ENCODE measurements around the gene SMARCD1. TPM values are rescaled to one million over a fixed set of nuclear protein-coding genes. Genes with fewer than 3 reads are reported as not detected.

The SMARCD1 gene
- total RNA-seq, result 10 to 100 TPM; 14.2 to 21.1 (median 17.9) TPM
- 10 to 100 TPM; 11.7 to 20.4 (median 12.3) TPM for polyA plus RNA-seq
- long read RNA-seq, donor 1, result 0 reads
- long read RNA-seq, donor 2, transcript SMARCD1-202 (13 exons, 3,658 nt), result major isoform, 6 of 14 reads
- long read RNA-seq, donor 2, partial matches to known transcripts, result 3 of 14 reads
- long read RNA-seq, donor 2, other reads (novel, unspliced or antisense), result 3 of 14 reads

- Histone ChIP-seq H3K27me3 (ENCODE audit: insufficient read depth in 3 of 3, low read length in 2 of 3) (no peaks in the 10 kb centered on the region), H3K4me3 (peak within 1 kb of the TSS; percentile 86), H3K4me1 (peaks cover 14% of the 10 kb centered on the region), H3K27ac (peak within 1 kb of the TSS; percentile 94), H3K9me3 (no peaks in the 10 kb centered on the region), H3K36me3 (ENCODE audit: insufficient read depth in 1 of 2, low read depth in 1 of 2) (peaks cover 4 to 35% of the 10 kb centered on the region in 2 donors)
- 1% methylated on average over 56 to 69 of the region's 69 CpGs for WGBS, 3 donors
- DNase-seq (peak; percentile 91 to 95), ATAC-seq (peak; percentile 91 to 94 (median 92))
- peak; percentile 21 for TF ChIP-seq CTCF (IDR thresholded peaks at IDR 0.05)
- intact Hi-C loops (cut with DNase I), result loop anchor here in 1 of 2 donors (5.0 kb wide), 1 partner anchor 82 kb away; the partner anchor contains the start of gene CERS5
Observed at GRCh38 chr12:50084775-50085614, at the start of gene SMARCD1. SMARCD1 (plus strand) TSS chr12:50085342; CDS start chr12:50085370, 28 bp downstream.

GRCh38 chr12:50038336-50038735 lies 46.8 kb upstream of the SMARCD1 start:
- no peak for TF ChIP-seq CTCF (IDR thresholded peaks at IDR 0.05)
- peaks cover 0 to 15% (median 0%) of the 10 kb centered on the region in 3 donors for H3K27me3 ChIP-seq (ENCODE audit: insufficient read depth in 3 of 3, low read length in 2 of 3)
- no peaks in the 10 kb centered on the region for H3K36me3 ChIP-seq (ENCODE audit: insufficient read depth in 1 of 2, low read depth in 1 of 2)
- DNase-seq, result no peak
- no peaks in the 10 kb centered on the region for H3K4me1 ChIP-seq
- ATAC-seq, result no peak
- 92 to 97% (median 95%) methylated on average over 4 of the region's 4 CpGs for WGBS, 3 donors
- intact Hi-C loops (cut with DNase I), result no loop called here
- no peak overlapping the region for H3K4me3 ChIP-seq
- H3K9me3 ChIP-seq, result no peaks in the 10 kb centered on the region
- H3K27ac ChIP-seq, result no peak overlapping the region

- WGBS, 3 donors, result 50 to 59% (median 53%) methylated on average over 9 of the region's 9 CpGs
- Histone ChIP-seq H3K27me3 (ENCODE audit: insufficient read depth in 3 of 3, low read length in 2 of 3) (peaks cover 0 to 10% (median 0%) of the 10 kb centered on the region in 3 donors), H3K27ac (no peak overlapping the region), H3K9me3 (no peaks in the 10 kb centered on the region), H3K36me3 (ENCODE audit: insufficient read depth in 1 of 2, low read depth in 1 of 2) (no peaks in the 10 kb centered on the region), H3K4me3 (no peak overlapping the region), H3K4me1 (no peaks in the 10 kb centered on the region)
- ATAC-seq (peak; percentile 76 to 92 (median 84)), DNase-seq (peak; percentile 85 to 91)
- intact Hi-C loops (cut with DNase I), result loop anchor here in 1 of 2 donors (1.0 kb wide), 1 partner anchor 31 kb away; no protein-coding TSS in a partner anchor
- peak; percentile 86 for TF ChIP-seq CTCF (IDR thresholded peaks at IDR 0.05)
Observed at GRCh38 chr12:50039151-50039835, 45.8 kb upstream of the SMARCD1 start.

- DNase-seq, result no peak
- Histone ChIP-seq H3K36me3 (ENCODE audit: insufficient read depth in 1 of 2, low read depth in 1 of 2) (no peaks in the 10 kb centered on the region), H3K4me1 (no peaks in the 10 kb centered on the region), H3K27ac (no peak overlapping the region), H3K27me3 (ENCODE audit: insufficient read depth in 3 of 3, low read length in 2 of 3) (peaks cover 0 to 4% (median 0%) of the 10 kb centered on the region in 3 donors), H3K4me3 (no peak overlapping the region), H3K9me3 (no peaks in the 10 kb centered on the region)
- ATAC-seq, result no peak
- 55 to 65% (median 63%) methylated on average over 4 of the region's 4 CpGs for WGBS, 3 donors
- intact Hi-C loops (cut with DNase I), result no loop called here
- no peak for TF ChIP-seq CTCF (IDR thresholded peaks at IDR 0.05)
Observed at GRCh38 chr12:50040657-50041056, 44.5 kb upstream of the SMARCD1 start.
